Testis (tissue), 3 donors: Measurements from ENCODE around the gene LIPE. TPM values are rescaled to one million over a fixed set of nuclear protein-coding genes. Genes with fewer than 3 reads are reported as not detected.

Experiments
- DNase-seq: peaks from one replicate; pipeline ENCODE4 v3.0.0-alpha.2; 2019
- H3K27ac ChIP-seq, 2 donors: fragments of 200-600 bp; sonication (generic); one replicate each; pipeline ENCODE4 v1.5.1; 2019
- H3K27me3 ChIP-seq: fragments of 200-600 bp; sonication (generic); one replicate; pipeline ENCODE4 v1.5.1; 2019
- H3K36me3 ChIP-seq: fragments of 200-600 bp; sonication (generic); one replicate; pipeline ENCODE4 v1.5.1; 2017; ENCODE audit warnings: low read depth; ENCODE audit errors: missing control alignments
- H3K4me1 ChIP-seq: fragments of 200-600 bp; sonication (generic); one replicate; pipeline ENCODE4 v1.5.1; 2019
- H3K4me3 ChIP-seq, 2 donors: fragments of 200-600 bp; sonication (generic); one replicate each; pipeline ENCODE4 v1.5.1; 2017 to 2019
- H3K9me3 ChIP-seq: fragments of 200-600 bp; sonication (generic); one replicate; pipeline ENCODE4 v1.5.1; 2017
- POLR2A ChIP-seq: fragments of 450-650 bp; IDR thresholded peaks from one replicate; pipeline ENCODE4 v1.6.1; 2017; ENCODE audit warnings: antibody characterized with exemption, mild to moderate bottlenecking, moderate library complexity
- WGBS, 2 donors: methylation state at CpG; one replicate each; pipeline ENCODE4 v1.1.5; 2018; 5-methylcytosine and 5-hydroxymethylcytosine counted together
- intact Hi-C: fragments of 100-400 bp; cut with DNase I; formaldehyde crosslinking; loops from one replicate; pipeline ENCODE4 v1.15.1; 2023; ENCODE audit warnings: low total_unique reads
- polyA plus RNA-seq: library from polyadenylated mRNA; stranded (reverse); fragments of 350-450 nt; fragmentation: Illumina TruSeq; extraction: RNeasy Lipid Tissue Mini Kit (QIAGEN cat#74804); gene quantifications from one replicate; pipeline ENCODE4 v1.2.3, GENCODE V29; 2014; ENCODE audit warnings: low read depth, low replicate concordance; ENCODE audit not compliant: insufficient read depth
- total RNA-seq, 2 donors: library from RNA; depleted of rRNA; stranded (reverse); fragments of >200 nt; gene quantifications; one replicate each; pipeline ENCODE4 v1.2.3, GENCODE V29; 2016
- TF ChIP-seq, protein P1 (sequence below), 3 experiments: fragments of 450-650 bp in 2 of 3; fragments of 200-600 bp in 1 of 3; sonication (generic) in 1 of 3; IDR thresholded peaks; one replicate each; pipeline ENCODE4 v1.5.1; 2016 to 2019; ENCODE audit warnings: antibody characterized with exemption in 3 of 3, mild to moderate bottlenecking in 2 of 3, moderate library complexity in 1 of 3

Gene LIPE
- total and polyA plus RNA-seq, 3 donors from 2014 or later = 49.2 to 131 (median 73.5) TPM

DNA sequence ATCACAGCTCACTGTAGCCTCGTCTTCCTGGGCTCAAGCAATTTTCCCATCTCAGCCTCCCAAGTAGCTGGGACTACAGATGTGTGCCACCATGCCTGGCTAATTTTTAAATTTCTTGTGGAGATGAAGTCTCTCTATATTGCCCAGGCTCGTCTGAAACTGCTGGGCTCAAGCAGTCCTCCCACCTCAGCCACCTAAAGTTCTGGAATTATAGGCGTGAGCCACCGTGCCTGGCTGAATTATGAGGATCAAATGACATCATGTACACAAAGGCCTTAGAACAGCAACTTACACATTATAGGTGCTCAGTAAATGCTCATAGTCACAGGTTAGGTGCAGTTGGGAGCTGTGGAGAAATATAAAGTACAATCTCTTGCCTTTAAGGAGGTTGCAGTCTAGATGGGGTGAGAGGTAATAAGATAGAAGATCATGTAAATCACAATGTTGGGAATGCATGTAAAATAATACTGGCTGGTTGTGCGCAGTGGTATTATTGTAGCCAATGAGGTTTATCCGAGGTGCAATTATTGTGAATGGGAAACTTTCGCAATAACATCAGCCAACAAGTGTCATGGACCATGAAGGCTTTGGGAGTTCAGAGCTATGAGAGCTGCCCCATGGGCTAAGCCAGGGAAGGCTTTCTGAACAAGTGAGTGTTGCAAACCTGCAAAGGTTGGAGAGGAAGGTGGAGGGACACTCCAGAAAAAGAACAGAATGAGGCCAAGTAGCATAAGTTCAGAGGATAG is 45.4 kb upstream of the LIPE start:
- 87 to 90% methylated on average over 7 of the region's 7 CpGs for WGBS, 2 donors
- Histone ChIP-seq H3K9me3 (no peaks in the 10 kb centered on the region), H3K4me1 (peaks cover 7% of the 10 kb centered on the region), H3K27me3 (no peaks in the 10 kb centered on the region), H3K27ac (peak overlapping the region in 1 of 2 donors; percentile 67), H3K36me3 (no peaks in the 10 kb centered on the region), H3K4me3 (no peak overlapping the region)
- DNase-seq = no peak
- TF ChIP-seq, protein P1, sequence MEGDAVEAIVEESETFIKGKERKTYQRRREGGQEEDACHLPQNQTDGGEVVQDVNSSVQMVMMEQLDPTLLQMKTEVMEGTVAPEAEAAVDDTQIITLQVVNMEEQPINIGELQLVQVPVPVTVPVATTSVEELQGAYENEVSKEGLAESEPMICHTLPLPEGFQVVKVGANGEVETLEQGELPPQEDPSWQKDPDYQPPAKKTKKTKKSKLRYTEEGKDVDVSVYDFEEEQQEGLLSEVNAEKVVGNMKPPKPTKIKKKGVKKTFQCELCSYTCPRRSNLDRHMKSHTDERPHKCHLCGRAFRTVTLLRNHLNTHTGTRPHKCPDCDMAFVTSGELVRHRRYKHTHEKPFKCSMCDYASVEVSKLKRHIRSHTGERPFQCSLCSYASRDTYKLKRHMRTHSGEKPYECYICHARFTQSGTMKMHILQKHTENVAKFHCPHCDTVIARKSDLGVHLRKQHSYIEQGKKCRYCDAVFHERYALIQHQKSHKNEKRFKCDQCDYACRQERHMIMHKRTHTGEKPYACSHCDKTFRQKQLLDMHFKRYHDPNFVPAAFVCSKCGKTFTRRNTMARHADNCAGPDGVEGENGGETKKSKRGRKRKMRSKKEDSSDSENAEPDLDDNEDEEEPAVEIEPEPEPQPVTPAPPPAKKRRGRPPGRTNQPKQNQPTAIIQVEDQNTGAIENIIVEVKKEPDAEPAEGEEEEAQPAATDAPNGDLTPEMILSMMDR (IDR thresholded peaks at IDR 0.05) = no peak
- TF ChIP-seq POLR2A = no peak
- intact Hi-C loops = no loop called here

GRCh38 chr19:42471554-42472249 is 44.5 kb upstream of the LIPE start:
- TF ChIP-seq, protein P1 (IDR thresholded peaks at IDR 0.05) = no peak
- no peak for TF ChIP-seq POLR2A
- H3K4me1 ChIP-seq = peaks cover 14% of the 10 kb centered on the region
- no peaks in the 10 kb centered on the region for H3K9me3 ChIP-seq
- H3K4me3 ChIP-seq = no peak overlapping the region
- intact Hi-C loops = no loop called here
- H3K27me3 ChIP-seq = no peaks in the 10 kb centered on the region
- no peak for DNase-seq
- H3K27ac ChIP-seq = no peak overlapping the region
- WGBS, 2 donors = 79 to 84% methylated on average over 7 of the region's 7 CpGs
- H3K36me3 ChIP-seq = no peaks in the 10 kb centered on the region

GRCh38 chr19:42469311-42470235 is 42.4 kb upstream of the LIPE start:
- DNase-seq = no peak
- Histone ChIP-seq H3K4me3 (no peak overlapping the region), H3K27ac (no peak overlapping the region), H3K36me3 (no peaks in the 10 kb centered on the region), H3K9me3 (no peaks in the 10 kb centered on the region), H3K4me1 (peaks cover 16% of the 10 kb centered on the region), H3K27me3 (no peaks in the 10 kb centered on the region)
- TF ChIP-seq, protein P1 (IDR thresholded peaks at IDR 0.05) = no peak
- TF ChIP-seq POLR2A = no peak
- intact Hi-C loops = no loop called here
- 69 to 70% methylated on average over 8 of the region's 8 CpGs for WGBS, 2 donors

DNA sequence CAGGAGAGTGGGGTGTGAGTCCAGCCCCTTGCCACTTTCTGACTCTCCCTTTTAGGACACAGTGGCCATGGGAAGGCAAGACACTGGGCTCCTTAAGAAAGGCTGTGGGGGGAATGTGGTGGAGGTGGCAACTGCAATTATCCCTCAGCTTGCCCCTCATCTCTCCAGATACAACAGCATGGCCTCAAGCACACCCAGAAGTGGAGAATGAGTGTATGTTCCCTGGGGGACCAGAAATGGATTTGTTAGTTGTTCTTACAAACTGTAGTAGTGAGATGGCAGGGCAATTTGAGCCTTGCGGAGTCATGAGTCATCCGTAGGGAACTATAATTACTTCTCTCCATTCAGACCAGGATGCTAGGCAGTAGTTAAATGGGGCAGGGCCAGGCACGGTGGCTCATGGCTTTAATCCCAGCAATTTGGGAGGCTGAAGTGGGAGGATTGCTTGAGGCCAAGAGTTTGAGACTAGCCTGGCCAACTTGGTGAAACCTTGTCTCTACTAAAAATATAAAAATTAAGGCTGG is 41.1 kb upstream of the LIPE start:
- TF ChIP-seq, protein P1 (IDR thresholded peaks at IDR 0.05) = no peak
- no peak for TF ChIP-seq POLR2A
- H3K4me3 ChIP-seq = no peak overlapping the region
- intact Hi-C loops = no loop called here
- DNase-seq = no peak
- H3K27me3 ChIP-seq = no peaks in the 10 kb centered on the region
- H3K4me1 ChIP-seq = peaks cover 16% of the 10 kb centered on the region
- no peaks in the 10 kb centered on the region for H3K36me3 ChIP-seq
- 73 to 81% methylated on average over 3 of the region's 3 CpGs for WGBS, 2 donors
- no peaks in the 10 kb centered on the region for H3K9me3 ChIP-seq
- H3K27ac ChIP-seq = no peak overlapping the region
